Measurements from ENCODE around the gene PLA1A.
"Not testable (repeated sequence)": the region's sequence is repeated elsewhere in the genome, so short reads cannot be mapped to it uniquely, and the experiment has no call there.

The PLA1A gene

GRCh38 chr3:119676020-119676419 lies 78.3 kb downstream of the PLA1A start:
- Histone ChIP-seq H3K4me3 (peak overlapping the region; percentile 50 to 77 (median 70)), H3K4me1 (peaks cover 17 to 48% (median 19%) of the 10 kb centered on the region in 10 experiments; a peak in 17 of 20 replicates), H3K4me2 (peak overlapping the region; percentile 70 to 90 (median 82)), H4K20me1 (no peaks in the 10 kb centered on the region), H3K27me3 (no peaks in the 10 kb centered on the region), H3K9ac (peak overlapping the region in 10 of 11 experiments; percentile 78 to 87 (median 84); a peak in 17 of 22 replicates), H3K27ac (peak overlapping the region in 10 of 11 experiments; percentile 71 to 93 (median 86); a peak in 12 of 22 replicates), H3K9me3 (replicated peaks in 1 of 11) (no peaks in the 10 kb centered on the region), H3K36me3 (peaks cover 29 to 50% (median 43%) of the 10 kb centered on the region in 11 experiments)
- no peak for TF ChIP-seq Cebpa-rat (IDR thresholded peaks at IDR 0.05)

- Histone ChIP-seq H3K9me3 (replicated peaks in 1 of 11) (no peaks in the 10 kb centered on the region), H4K20me1 (no peaks in the 10 kb centered on the region), H3K27ac (peak within 1 kb of the TSS; percentile 80 to 93 (median 85)), H3K36me3 (peaks cover 24 to 40% (median 33%) of the 10 kb centered on the region in 11 experiments), H3K4me2 (peak within 1 kb of the TSS; percentile 70 to 91 (median 85)), H3K4me1 (peaks cover 17 to 41% (median 19%) of the 10 kb centered on the region in 10 experiments; a peak in 17 of 20 replicates), H3K27me3 (no peaks in the 10 kb centered on the region), H3K4me3 (peak within 1 kb of the TSS; percentile 50 to 77 (median 70)), H3K9ac (peak within 1 kb of the TSS; percentile 78 to 87 (median 84))
- no peak for TF ChIP-seq Cebpa-rat (IDR thresholded peaks at IDR 0.05)
These were observed 79.3 kb downstream of the PLA1A start, which contains the start of gene COX17 for GRCh38 chr3:119676771-119677640. Gene COX17 (minus strand): TSS chr3:119677406. CDS start chr3:119677310, 96 bp downstream.

- Histone ChIP-seq H3K9ac (peak overlapping the region; percentile 78 to 87 (median 84)), H3K36me3 (peaks cover 21 to 34% (median 27%) of the 10 kb centered on the region in 11 experiments), H4K20me1 (no peaks in the 10 kb centered on the region)
These were observed 79.9 kb downstream of the PLA1A start for GRCh38 chr3:119677641-119677934.

GRCh38 chr3:119678209-119678608 lies 80.5 kb downstream of the PLA1A start:
- Histone ChIP-seq H3K4me1 (peaks cover 17 to 34% (median 19%) of the 10 kb centered on the region in 10 experiments; a peak in 17 of 20 replicates), H3K36me3 (peaks cover 15 to 28% (median 21%) of the 10 kb centered on the region in 11 experiments), H3K4me3 (peak overlapping the region in 8 of 10 experiments; percentile 54 to 77 (median 70); a peak in 10 of 20 replicates), H3K4me2 (peak overlapping the region; percentile 69 to 91 (median 77); a peak in 20 of 22 replicates), H3K27ac (peak overlapping the region in 3 of 11 experiments; percentile 82 to 90 (median 84); a peak in 2 of 22 replicates), H3K9ac (peak overlapping the region in 2 of 11 experiments; percentile 83 to 87; a peak in 1 of 22 replicates)
- not testable (repeated sequence) for H3K27me3 ChIP-seq; H4K20me1 ChIP-seq; H3K9me3 ChIP-seq (replicated peaks in 1 of 11)

More at GRCh38 chr3:119677641-119677934, 79.9 kb downstream of the PLA1A start:
- peak overlapping the region; percentile 69 to 91 (median 77) for H3K4me2 ChIP-seq
- H3K9me3 ChIP-seq (replicated peaks in 1 of 11), result no peaks in the 10 kb centered on the region
- H3K27ac ChIP-seq, result peak overlapping the region; percentile 80 to 93 (median 85)
- H3K4me3 ChIP-seq, result peak overlapping the region; percentile 50 to 77 (median 70)
- no peak for TF ChIP-seq Cebpa-rat (IDR thresholded peaks at IDR 0.05)
- peaks cover 17 to 40% (median 19%) of the 10 kb centered on the region in 10 experiments; a peak in 17 of 20 replicates for H3K4me1 ChIP-seq
- no peaks in the 10 kb centered on the region for H3K27me3 ChIP-seq
